T-helper 2 cell (primary cell): ENCODE results near the gene USP35.
A peak's percentile ranks its signal among the peaks of the same experiment; 100 is the strongest.
"Not testable (repeated sequence)": the region's sequence is repeated elsewhere in the genome, so short reads cannot be mapped to it uniquely, and the experiment has no call there.

ENCODE experiments used
- DNase-seq, 5 experiments: peaks; one replicate each; pipeline versions ENCODE4 v3.0.0 to v3.0.0-alpha.2; 2012 to 2022

The USP35 gene

GRCh38 chr11:78170874-78171549 is 17.7 kb upstream of the USP35 start:
- DNase-seq: no peak

- DNase-seq: no peak
Observed at GRCh38 chr11:78171951-78172350, 16.8 kb upstream of the USP35 start.

GRCh38 chr11:78175862-78176261 is 12.9 kb upstream of the USP35 start:
- DNase-seq: not testable (repeated sequence)

- no peak for DNase-seq
Observed at GRCh38 chr11:78176605-78177141, 12.0 kb upstream of the USP35 start.

GRCh38 chr11:78177216-78177615 is 11.5 kb upstream of the USP35 start:
- DNase-seq: no peak

GRCh38 chr11:78179459-78180071 is 9.2 kb upstream of the USP35 start:
- DNase-seq: no peak

GRCh38 chr11:78180751-78181150 is 8.0 kb upstream of the USP35 start:
- DNase-seq: no peak

- no peak for DNase-seq
Observed at GRCh38 chr11:78181185-78181584, 7.5 kb upstream of the USP35 start.

- DNase-seq: peak in 2 of 5 experiments; percentile 62 to 66
Observed at GRCh38 chr11:78187366-78188285, 1.1 kb upstream of the USP35 start.

- no peak for DNase-seq
Observed at GRCh38 chr11:78189174-78189724, 530 bp downstream of the USP35 start.

- no peak for DNase-seq
Observed at GRCh38 chr11:78189851-78190250, 1.1 kb downstream of the USP35 start.

GRCh38 chr11:78190374-78190773 is 1.7 kb downstream of the USP35 start:
- no peak for DNase-seq

GRCh38 chr11:78190871-78191538 is 2.3 kb downstream of the USP35 start:
- no peak for DNase-seq

- no peak for DNase-seq
Observed at GRCh38 chr11:78192223-78192719, 3.6 kb downstream of the USP35 start.

GRCh38 chr11:78192911-78193351 is 4.2 kb downstream of the USP35 start:
- no peak for DNase-seq

GRCh38 chr11:78193806-78194205 is 5.1 kb downstream of the USP35 start:
- DNase-seq: no peak

GRCh38 chr11:78194490-78194889 is 5.8 kb downstream of the USP35 start:
- no peak for DNase-seq

GRCh38 chr11:78195917-78196560 is 7.3 kb downstream of the USP35 start:
- DNase-seq: no peak

- no peak for DNase-seq
Observed at GRCh38 chr11:78196661-78197091, 8.0 kb downstream of the USP35 start.

- no peak for DNase-seq
Observed at GRCh38 chr11:78197816-78198215, 9.1 kb downstream of the USP35 start.

GRCh38 chr11:78199015-78199652 is 10.4 kb downstream of the USP35 start:
- no peak for DNase-seq
